Chondrocyte (in vitro differentiated cells): ENCODE results near the gene HPS1. TPM values are rescaled to one million over a fixed set of nuclear protein-coding genes. Genes with fewer than 3 reads are reported as not detected.

Source experiments
- DNase-seq: peaks from one replicate; pipeline ENCODE4 v3.0.0; 2021; ENCODE audit warnings: mixed read lengths, low spot score
- H3K27ac Mint-ChIP-seq: one replicate; pipeline ENCODE4 v1.8.0; 2021; ENCODE audit warnings: mild to moderate bottlenecking, moderate library complexity, mixed read lengths; ENCODE audit not compliant: unreplicated experiment
- H3K27me3 Mint-ChIP-seq: 2 replicates; pipeline ENCODE4 v1.8.0; 2021; ENCODE audit warnings: low read depth, mixed read lengths
- H3K36me3 Mint-ChIP-seq: 2 replicates; pipeline ENCODE4 v1.8.0; 2021; ENCODE audit warnings: low read depth, mixed read lengths
- H3K4me1 Mint-ChIP-seq: 2 replicates; pipeline ENCODE4 v1.8.0; 2021; ENCODE audit warnings: low read depth, mild to moderate bottlenecking, mixed read lengths
- H3K4me3 Mint-ChIP-seq: one replicate; pipeline ENCODE4 v1.8.0; 2021; ENCODE audit warnings: mild to moderate bottlenecking, moderate library complexity, mixed read lengths; ENCODE audit not compliant: unreplicated experiment
- H3K9me3 Mint-ChIP-seq: 2 replicates; pipeline ENCODE4 v1.8.0; 2021; ENCODE audit warnings: low read depth, mixed read lengths
- total RNA-seq: library from RNA; stranded (reverse); gene quantifications from 3 replicates; pipeline ENCODE4 v1.2.1, GENCODE V29; 2021
- TF ChIP-seq, protein P1 (sequence below): fragments of 200-600 bp; sonication (generic); IDR thresholded peaks from 2 replicates; pipeline ENCODE4 v1.5.0; 2021; ENCODE audit warnings: antibody characterized with exemption, mild to moderate bottlenecking, moderate library complexity

HPS1 gene
- total RNA-seq, 1 donor from 2014 or later: 50.5 TPM

DNA sequence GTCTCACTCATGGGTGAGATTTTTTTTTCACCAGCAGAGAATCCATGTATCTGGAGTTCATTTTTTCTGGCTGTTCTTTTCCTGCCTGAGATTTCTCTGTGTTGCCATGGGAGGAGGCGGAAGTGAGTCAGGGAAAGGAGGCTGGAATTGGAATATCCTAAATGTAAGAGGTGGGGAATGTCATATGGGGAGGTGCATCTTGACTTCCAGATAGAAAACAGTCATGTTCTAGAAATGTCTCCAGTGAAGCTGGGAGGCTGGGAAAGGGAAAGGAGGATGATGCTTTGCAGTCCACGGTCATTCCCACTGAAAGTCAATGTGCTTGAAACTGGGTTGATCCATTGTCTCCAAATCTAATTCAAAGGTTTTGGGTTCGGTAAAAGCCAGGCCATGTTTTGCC is 39.7 kb upstream of the HPS1 start:
- no peak for DNase-seq
- H3K27ac Mint-ChIP-seq: no peak overlapping the region
- H3K4me3 Mint-ChIP-seq: no peak overlapping the region
- no peaks in the 10 kb centered on the region for H3K9me3 Mint-ChIP-seq
- H3K36me3 Mint-ChIP-seq: no peaks in the 10 kb centered on the region
- H3K27me3 Mint-ChIP-seq: peaks cover 6% of the 10 kb centered on the region
- no peaks in the 10 kb centered on the region for H3K4me1 Mint-ChIP-seq
- TF ChIP-seq, protein P1, sequence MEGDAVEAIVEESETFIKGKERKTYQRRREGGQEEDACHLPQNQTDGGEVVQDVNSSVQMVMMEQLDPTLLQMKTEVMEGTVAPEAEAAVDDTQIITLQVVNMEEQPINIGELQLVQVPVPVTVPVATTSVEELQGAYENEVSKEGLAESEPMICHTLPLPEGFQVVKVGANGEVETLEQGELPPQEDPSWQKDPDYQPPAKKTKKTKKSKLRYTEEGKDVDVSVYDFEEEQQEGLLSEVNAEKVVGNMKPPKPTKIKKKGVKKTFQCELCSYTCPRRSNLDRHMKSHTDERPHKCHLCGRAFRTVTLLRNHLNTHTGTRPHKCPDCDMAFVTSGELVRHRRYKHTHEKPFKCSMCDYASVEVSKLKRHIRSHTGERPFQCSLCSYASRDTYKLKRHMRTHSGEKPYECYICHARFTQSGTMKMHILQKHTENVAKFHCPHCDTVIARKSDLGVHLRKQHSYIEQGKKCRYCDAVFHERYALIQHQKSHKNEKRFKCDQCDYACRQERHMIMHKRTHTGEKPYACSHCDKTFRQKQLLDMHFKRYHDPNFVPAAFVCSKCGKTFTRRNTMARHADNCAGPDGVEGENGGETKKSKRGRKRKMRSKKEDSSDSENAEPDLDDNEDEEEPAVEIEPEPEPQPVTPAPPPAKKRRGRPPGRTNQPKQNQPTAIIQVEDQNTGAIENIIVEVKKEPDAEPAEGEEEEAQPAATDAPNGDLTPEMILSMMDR: no peak

DNA sequence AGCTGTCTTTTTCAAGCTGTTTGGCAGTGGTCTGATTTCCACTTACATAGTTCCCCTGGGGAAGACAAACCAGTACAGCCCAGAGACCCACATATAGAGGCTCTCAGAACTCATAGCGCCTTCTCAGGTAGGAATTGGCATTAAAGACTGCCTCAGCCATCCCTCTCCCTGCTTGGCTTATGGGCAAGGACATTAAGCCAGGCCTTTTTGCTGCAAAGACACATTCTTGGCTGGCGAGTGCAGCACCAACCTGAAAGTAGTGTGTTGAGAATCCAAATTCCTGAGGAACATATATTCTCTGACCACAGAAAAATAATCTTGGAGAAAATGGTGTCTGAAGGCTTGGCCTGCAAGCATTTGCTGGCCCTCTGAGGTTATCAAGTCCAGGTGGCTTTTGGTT is 39.2 kb upstream of the HPS1 start:
- no peak for DNase-seq
- no peaks in the 10 kb centered on the region for H3K9me3 Mint-ChIP-seq
- TF ChIP-seq, protein P1: no peak
- H3K27ac Mint-ChIP-seq: no peak overlapping the region
- H3K4me3 Mint-ChIP-seq: no peak overlapping the region
- peaks cover 6% of the 10 kb centered on the region for H3K27me3 Mint-ChIP-seq
- no peaks in the 10 kb centered on the region for H3K36me3 Mint-ChIP-seq
- no peaks in the 10 kb centered on the region for H3K4me1 Mint-ChIP-seq

DNA sequence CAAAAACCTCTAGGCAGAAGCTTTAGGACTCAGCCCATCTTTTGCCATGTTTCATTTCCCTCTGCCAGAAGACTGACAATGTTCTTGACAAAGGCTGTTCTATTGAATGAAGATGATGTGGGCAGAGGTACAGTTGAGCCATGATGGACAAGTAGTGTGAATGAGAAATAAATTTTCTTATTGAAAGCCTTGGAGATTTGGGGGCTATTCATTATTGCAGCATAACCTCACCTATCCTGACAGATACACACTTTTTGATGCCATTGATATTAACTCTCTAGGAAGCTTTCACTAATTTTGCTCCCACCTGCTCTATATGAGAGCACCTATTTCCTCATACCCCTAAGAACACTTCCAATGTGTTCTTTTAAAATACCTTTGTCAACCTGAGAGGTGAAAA is 36.9 kb upstream of the HPS1 start:
- no peaks in the 10 kb centered on the region for H3K9me3 Mint-ChIP-seq
- no peaks in the 10 kb centered on the region for H3K36me3 Mint-ChIP-seq
- no peak overlapping the region for H3K27ac Mint-ChIP-seq
- DNase-seq: no peak
- H3K27me3 Mint-ChIP-seq: no peaks in the 10 kb centered on the region
- H3K4me3 Mint-ChIP-seq: no peak overlapping the region
- no peaks in the 10 kb centered on the region for H3K4me1 Mint-ChIP-seq
- TF ChIP-seq, protein P1: no peak

DNA sequence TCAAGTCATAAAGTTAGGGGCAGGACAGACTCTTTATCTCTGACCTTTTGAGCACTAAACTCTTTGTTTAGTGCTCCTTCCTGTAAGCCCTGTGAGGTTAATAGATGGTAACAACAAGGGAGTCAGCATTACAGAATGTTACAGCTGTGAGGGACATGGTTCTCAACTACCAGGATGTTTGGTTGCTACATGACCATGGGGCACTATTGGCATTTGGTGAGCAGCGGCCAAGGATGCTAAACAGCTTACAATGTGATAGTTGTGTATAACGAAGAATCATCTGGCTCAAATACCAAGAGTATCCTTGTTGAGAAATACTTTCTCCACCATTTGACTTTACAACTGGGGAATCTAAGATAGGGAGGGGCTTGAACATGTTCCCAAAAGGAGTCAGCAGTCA is 35.4 kb upstream of the HPS1 start:
- TF ChIP-seq, protein P1: no peak
- Mint-ChIP-seq H3K36me3 (no peaks in the 10 kb centered on the region), H3K4me1 (no peaks in the 10 kb centered on the region), H3K9me3 (no peaks in the 10 kb centered on the region), H3K27me3 (no peaks in the 10 kb centered on the region), H3K27ac (no peak overlapping the region), H3K4me3 (no peak overlapping the region)
- no peak for DNase-seq

DNA sequence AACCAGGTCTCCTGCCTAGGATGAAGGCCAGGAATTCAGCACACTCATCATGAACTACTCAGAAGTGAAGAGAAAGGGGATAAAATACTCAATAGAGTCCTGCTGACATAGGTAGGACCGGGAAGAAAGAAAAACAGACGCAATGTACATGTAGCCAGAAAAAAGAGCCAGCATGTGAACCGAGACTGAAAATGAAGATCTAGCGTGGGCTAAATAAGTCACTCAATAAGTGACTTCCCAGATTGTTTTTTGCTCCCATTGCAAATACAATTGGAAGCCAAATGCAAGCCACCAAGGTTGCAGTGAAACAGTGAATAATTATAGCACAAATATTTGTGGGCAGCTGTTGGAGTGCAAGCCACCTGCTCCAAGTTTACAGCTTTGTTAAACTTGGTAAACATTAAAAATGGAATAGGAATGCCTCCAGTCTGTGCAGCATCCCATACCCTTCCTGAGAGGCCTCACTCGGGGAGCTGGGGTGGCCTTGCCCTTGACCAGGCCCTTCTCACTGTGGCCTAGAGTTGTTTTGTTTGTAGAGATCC is 34.7 kb upstream of the HPS1 start:
- Mint-ChIP-seq H3K9me3 (no peaks in the 10 kb centered on the region), H3K4me1 (no peaks in the 10 kb centered on the region), H3K27ac (no peak overlapping the region), H3K4me3 (no peak overlapping the region), H3K36me3 (no peaks in the 10 kb centered on the region), H3K27me3 (no peaks in the 10 kb centered on the region)
- DNase-seq: no peak
- TF ChIP-seq, protein P1: no peak
